Measurements from ENCODE around the gene GMDS.
A peak's percentile ranks its signal among the peaks of the same experiment; 100 is the strongest.

GMDS gene

DNA sequence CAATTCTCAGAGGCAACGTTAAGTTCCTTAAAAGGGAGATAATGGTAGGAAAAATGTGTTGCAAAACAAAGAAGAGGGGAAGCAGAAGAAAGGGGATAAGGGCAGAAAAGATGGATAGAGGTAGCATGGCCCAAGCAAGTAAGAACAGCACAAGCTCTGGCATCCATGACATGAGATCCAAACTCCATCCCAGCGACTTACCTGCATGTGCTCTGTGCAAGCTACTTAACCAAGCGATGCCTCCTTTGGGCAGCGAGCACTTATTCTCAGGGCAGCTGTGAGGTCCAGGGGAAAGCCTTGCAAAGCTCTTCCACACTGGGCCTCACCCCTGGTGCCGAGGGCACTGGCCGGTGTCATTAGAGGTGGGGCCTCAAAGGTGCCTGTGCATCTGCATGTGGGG is 340.5 kb downstream of the GMDS start:
- Histone ChIP-seq H3K4me3 (ENCODE audit: extremely low read depth, insufficient read depth, low read length, poor library complexity, severe bottlenecking) (no peak overlapping the region), H3K9me3 (ENCODE audit: control insufficient read depth, low read length) (no peaks in the 10 kb centered on the region), H3K36me3 (ENCODE audit: control insufficient read depth, insufficient read depth, low read length) (no peaks in the 10 kb centered on the region), H3K27ac (ENCODE audit: low read depth, low read length, severe bottlenecking) (peak overlapping the region; percentile 68), H3K4me1 (ENCODE audit: control insufficient read depth, insufficient read depth, low read length, poor library complexity, severe bottlenecking) (peaks cover 26% of the 10 kb centered on the region)
- WGBS, 2 experiments (ENCODE audit: insufficient coverage in 2 of 2): 96 to 98% methylated on average over 6 of the region's 6 CpGs

DNA sequence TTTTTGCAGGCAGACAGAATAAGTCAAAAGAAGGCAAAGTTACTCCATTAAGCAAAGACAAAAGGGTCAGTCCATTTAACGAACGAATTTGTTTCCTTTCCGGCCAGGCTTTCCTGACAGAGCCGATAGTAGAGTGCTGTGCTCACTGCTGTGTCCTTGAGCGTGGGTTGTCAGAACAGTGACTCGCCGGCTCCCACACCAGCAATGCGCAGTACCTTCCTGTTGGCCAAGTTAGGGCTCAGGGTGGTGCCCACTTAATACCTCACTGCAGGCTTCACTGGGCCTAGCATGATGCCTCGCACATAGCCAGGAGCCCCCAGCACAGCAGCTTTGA is 341.0 kb downstream of the GMDS start:
- 78 to 91% methylated on average over 8 of the region's 9 CpGs for WGBS, 2 experiments (ENCODE audit: insufficient coverage in 2 of 2)
- Histone ChIP-seq H3K4me3 (ENCODE audit: extremely low read depth, insufficient read depth, low read length, poor library complexity, severe bottlenecking) (no peak overlapping the region), H3K27ac (ENCODE audit: low read depth, low read length, severe bottlenecking) (peak overlapping the region; percentile 68), H3K9me3 (ENCODE audit: control insufficient read depth, low read length) (no peaks in the 10 kb centered on the region), H3K36me3 (ENCODE audit: control insufficient read depth, insufficient read depth, low read length) (no peaks in the 10 kb centered on the region), H3K4me1 (ENCODE audit: control insufficient read depth, insufficient read depth, low read length, poor library complexity, severe bottlenecking) (peaks cover 26% of the 10 kb centered on the region)

DNA sequence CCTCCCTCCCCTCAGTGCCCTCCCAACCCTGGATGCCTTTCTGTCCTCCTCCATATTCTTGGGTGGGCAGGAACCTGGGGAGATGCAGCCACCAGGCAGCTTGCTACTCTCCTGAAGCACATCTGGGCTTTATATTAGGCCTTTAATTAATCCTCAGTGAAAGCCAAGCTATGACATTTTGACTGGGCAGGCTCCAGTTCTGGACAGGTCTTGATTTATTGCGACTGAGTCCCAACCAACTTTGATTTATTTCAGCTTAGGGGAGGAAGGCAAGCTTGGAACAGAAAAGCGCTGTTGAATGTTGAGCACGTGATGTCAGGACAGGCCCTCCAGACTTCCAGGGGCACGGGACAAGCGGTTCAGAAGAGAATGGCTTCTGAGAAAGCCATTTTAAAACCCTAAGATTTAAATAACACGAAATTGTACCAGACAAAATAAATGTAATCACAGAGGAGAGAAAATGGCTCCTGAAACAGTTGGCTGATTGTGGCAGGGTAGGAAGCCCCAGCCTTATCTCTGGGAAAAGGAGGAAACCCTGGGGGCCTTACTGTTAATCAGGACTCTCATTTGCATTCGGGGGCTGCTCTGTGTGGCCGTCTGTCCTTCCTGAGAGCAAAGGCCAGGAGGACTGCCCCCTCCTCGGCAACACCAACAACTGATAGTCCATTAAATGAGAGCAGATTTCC is 341.5 kb downstream of the GMDS start:
- Histone ChIP-seq H3K4me3 (ENCODE audit: extremely low read depth, insufficient read depth, low read length, poor library complexity, severe bottlenecking) (no peak overlapping the region), H3K9me3 (ENCODE audit: control insufficient read depth, low read length) (no peaks in the 10 kb centered on the region), H3K36me3 (ENCODE audit: control insufficient read depth, insufficient read depth, low read length) (no peaks in the 10 kb centered on the region), H3K4me1 (ENCODE audit: control insufficient read depth, insufficient read depth, low read length, poor library complexity, severe bottlenecking) (peaks cover 26% of the 10 kb centered on the region), H3K27ac (ENCODE audit: low read depth, low read length, severe bottlenecking) (peak overlapping the region; percentile 68)
- 68 to 80% methylated on average over 4 to 7 of the region's 9 CpGs for WGBS, 2 experiments (ENCODE audit: insufficient coverage in 2 of 2)

DNA sequence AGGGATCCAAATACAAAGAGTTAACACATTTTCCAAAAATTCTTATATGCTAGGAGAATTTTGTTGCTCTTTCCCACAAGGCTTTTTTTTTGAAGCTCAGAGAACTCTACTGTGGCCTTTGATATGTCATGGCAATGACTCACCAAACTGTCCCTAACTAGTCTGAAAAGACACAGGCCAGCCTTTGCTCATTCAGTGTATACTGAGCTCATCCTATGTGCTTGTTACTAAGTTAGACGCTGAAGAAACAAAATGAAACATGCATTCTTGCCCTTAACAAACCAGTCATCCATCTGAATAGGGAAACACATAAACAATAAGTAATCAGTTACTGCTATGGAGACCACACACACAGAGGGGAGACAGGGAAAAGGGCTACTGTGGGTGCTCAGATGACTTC is 343.8 kb downstream of the GMDS start:
- no peaks in the 10 kb centered on the region for H3K36me3 ChIP-seq (ENCODE audit: control insufficient read depth, insufficient read depth, low read length)
- H3K27ac ChIP-seq (ENCODE audit: low read depth, low read length, severe bottlenecking): peak overlapping the region; percentile 75
- H3K4me3 ChIP-seq (ENCODE audit: extremely low read depth, insufficient read depth, low read length, poor library complexity, severe bottlenecking): no peak overlapping the region
- H3K4me1 ChIP-seq (ENCODE audit: control insufficient read depth, insufficient read depth, low read length, poor library complexity, severe bottlenecking): peaks cover 26% of the 10 kb centered on the region
- WGBS, 2 experiments (ENCODE audit: insufficient coverage in 2 of 2): no CpG with 5 or more reads among the region's 1 CpG
- H3K9me3 ChIP-seq (ENCODE audit: control insufficient read depth, low read length): no peaks in the 10 kb centered on the region

DNA sequence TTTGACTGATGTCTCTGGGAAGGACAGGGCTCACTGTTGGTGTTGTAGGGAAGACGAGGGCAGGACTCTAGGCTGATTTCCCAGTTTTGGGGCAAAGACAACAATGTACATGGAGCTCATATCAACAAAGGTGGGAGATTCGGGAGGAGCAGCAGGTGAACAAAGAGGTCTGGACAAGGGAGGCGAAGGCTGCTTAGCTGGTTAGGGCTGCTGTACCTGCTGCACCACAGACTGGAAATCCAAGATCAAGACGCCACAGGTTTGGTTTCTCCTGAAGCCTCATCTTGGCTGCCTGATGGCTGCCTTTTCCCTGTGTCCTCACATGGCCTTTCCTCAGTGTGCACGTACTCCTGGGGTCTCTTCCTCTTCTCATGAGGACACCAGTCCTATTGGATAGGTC is 348.5 kb downstream of the GMDS start:
- Histone ChIP-seq H3K4me3 (ENCODE audit: extremely low read depth, insufficient read depth, low read length, poor library complexity, severe bottlenecking) (no peak overlapping the region), H3K36me3 (ENCODE audit: control insufficient read depth, insufficient read depth, low read length) (no peaks in the 10 kb centered on the region), H3K4me1 (ENCODE audit: control insufficient read depth, insufficient read depth, low read length, poor library complexity, severe bottlenecking) (peaks cover 18% of the 10 kb centered on the region), H3K27ac (ENCODE audit: low read depth, low read length, severe bottlenecking) (no peak overlapping the region), H3K9me3 (ENCODE audit: control insufficient read depth, low read length) (no peaks in the 10 kb centered on the region)
- WGBS, 2 experiments (ENCODE audit: insufficient coverage in 2 of 2): 86 to 94% methylated on average over 5 of the region's 5 CpGs

DNA sequence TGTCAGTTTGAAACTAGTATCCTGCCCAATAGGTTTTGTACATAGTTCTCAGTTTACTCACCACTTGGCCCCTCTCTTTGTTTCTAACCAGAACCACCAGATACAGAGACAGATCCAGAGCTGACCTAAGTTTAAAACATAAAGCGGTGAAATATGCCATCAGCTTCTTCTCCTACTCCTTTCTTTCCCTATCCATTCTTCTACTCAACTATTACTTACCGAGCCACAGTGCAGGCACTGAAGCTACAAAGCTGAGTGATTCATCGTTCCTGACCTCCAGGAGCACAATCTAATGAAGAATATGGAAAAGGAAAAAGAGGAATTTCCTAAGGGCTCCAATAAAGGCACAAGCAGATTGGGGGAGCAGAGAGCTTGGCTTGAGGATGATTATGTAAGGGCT is 349.7 kb downstream of the GMDS start:
- no peaks in the 10 kb centered on the region for H3K36me3 ChIP-seq (ENCODE audit: control insufficient read depth, insufficient read depth, low read length)
- H3K9me3 ChIP-seq (ENCODE audit: control insufficient read depth, low read length): no peaks in the 10 kb centered on the region
- H3K4me1 ChIP-seq (ENCODE audit: control insufficient read depth, insufficient read depth, low read length, poor library complexity, severe bottlenecking): peaks cover 8% of the 10 kb centered on the region
- H3K27ac ChIP-seq (ENCODE audit: low read depth, low read length, severe bottlenecking): no peak overlapping the region
- WGBS, 2 experiments (ENCODE audit: insufficient coverage in 2 of 2): 92 to 100% methylated on average over 2 to 3 of the region's 3 CpGs
- H3K4me3 ChIP-seq (ENCODE audit: extremely low read depth, insufficient read depth, low read length, poor library complexity, severe bottlenecking): no peak overlapping the region

DNA sequence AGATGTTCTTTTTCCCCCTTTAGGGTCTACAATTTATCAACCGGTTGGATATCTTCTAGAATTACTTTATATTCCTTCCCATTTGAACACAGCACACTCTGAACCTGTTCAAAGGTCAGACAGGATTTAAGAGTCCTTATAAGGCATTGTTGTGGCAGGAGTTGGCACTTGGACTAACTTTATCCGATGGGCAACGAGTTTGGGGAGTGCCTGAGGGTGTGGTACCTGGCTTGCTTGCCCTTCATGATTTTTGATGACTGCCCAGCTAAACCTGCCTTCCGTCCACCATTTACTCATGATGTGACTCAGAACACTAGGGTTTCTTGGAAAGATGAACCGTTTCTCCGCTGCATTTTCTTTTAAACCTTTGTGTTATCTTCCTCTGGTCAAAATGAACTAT is 350.5 kb downstream of the GMDS start:
- Histone ChIP-seq H3K27ac (ENCODE audit: low read depth, low read length, severe bottlenecking) (no peak overlapping the region), H3K36me3 (ENCODE audit: control insufficient read depth, insufficient read depth, low read length) (no peaks in the 10 kb centered on the region), H3K4me3 (ENCODE audit: extremely low read depth, insufficient read depth, low read length, poor library complexity, severe bottlenecking) (no peak overlapping the region), H3K9me3 (ENCODE audit: control insufficient read depth, low read length) (no peaks in the 10 kb centered on the region), H3K4me1 (ENCODE audit: control insufficient read depth, insufficient read depth, low read length, poor library complexity, severe bottlenecking) (peaks cover 8% of the 10 kb centered on the region)
- WGBS, 2 experiments (ENCODE audit: insufficient coverage in 2 of 2): 82 to 89% methylated on average over 4 of the region's 6 CpGs

DNA sequence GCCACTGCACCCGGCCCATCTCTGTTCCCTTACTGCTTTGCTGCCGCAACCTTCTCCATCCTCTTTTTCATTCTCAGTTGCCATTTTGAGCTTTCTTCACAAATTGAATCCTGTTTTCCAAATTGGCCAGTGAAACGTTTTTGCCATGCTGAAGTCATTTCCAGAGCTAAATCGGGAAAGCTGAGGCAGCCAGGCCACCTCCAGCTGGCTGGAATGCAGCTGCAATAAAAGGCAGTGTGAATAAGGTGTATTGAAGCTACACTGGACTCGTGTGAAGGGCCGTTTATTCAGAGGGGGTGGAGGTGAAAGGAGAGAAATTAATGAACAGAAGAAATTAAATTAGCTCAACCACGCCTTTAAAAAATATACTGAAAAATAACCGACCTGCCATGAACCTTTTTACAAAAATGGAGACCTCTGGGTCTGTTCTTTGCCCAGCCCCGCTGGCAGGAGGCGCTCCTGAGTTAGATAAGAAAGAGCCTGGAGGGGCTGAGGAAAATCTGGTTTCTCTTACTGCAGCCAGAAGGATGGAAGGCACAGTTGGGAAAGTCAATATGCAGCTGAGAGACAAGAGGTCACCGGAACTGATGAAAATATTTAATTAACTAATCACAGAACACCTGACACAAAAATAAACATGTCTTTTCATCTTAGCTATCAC is 351.8 kb downstream of the GMDS start:
- WGBS, 2 experiments (ENCODE audit: insufficient coverage in 2 of 2): 61 to 79% methylated on average over 3 to 7 of the region's 11 CpGs
- no peak overlapping the region for H3K27ac ChIP-seq (ENCODE audit: low read depth, low read length, severe bottlenecking)
- H3K9me3 ChIP-seq (ENCODE audit: control insufficient read depth, low read length): no peaks in the 10 kb centered on the region
- no peaks in the 10 kb centered on the region for H3K36me3 ChIP-seq (ENCODE audit: control insufficient read depth, insufficient read depth, low read length)
- H3K4me3 ChIP-seq (ENCODE audit: extremely low read depth, insufficient read depth, low read length, poor library complexity, severe bottlenecking): no peak overlapping the region
- peaks cover 8% of the 10 kb centered on the region for H3K4me1 ChIP-seq (ENCODE audit: control insufficient read depth, insufficient read depth, low read length, poor library complexity, severe bottlenecking)

DNA sequence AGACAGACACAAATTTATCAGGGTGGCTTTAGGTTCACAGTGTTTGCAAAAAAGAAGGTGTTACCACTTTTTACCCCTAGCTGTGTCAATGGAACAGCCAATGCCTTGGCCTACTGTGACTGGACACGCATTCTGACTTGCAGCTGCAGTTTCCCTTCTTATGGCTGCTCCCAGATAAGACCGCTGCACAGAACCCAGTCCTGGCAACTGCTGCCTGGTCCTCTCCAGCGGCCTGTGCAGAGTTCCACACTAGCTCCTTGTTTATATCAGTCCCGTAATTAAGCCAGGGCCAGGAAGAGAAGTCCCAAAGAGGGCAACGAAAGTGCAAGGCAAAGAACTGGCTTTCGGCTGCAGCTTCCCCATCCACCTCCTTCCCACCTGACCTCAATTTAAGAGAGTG is 352.7 kb downstream of the GMDS start:
- 91 to 93% methylated on average over 4 to 6 of the region's 6 CpGs for WGBS, 2 experiments (ENCODE audit: insufficient coverage in 2 of 2)
- Histone ChIP-seq H3K4me3 (ENCODE audit: extremely low read depth, insufficient read depth, low read length, poor library complexity, severe bottlenecking) (no peak overlapping the region), H3K4me1 (ENCODE audit: control insufficient read depth, insufficient read depth, low read length, poor library complexity, severe bottlenecking) (peaks cover 8% of the 10 kb centered on the region), H3K9me3 (ENCODE audit: control insufficient read depth, low read length) (no peaks in the 10 kb centered on the region), H3K36me3 (ENCODE audit: control insufficient read depth, insufficient read depth, low read length) (no peaks in the 10 kb centered on the region), H3K27ac (ENCODE audit: low read depth, low read length, severe bottlenecking) (no peak overlapping the region)

DNA sequence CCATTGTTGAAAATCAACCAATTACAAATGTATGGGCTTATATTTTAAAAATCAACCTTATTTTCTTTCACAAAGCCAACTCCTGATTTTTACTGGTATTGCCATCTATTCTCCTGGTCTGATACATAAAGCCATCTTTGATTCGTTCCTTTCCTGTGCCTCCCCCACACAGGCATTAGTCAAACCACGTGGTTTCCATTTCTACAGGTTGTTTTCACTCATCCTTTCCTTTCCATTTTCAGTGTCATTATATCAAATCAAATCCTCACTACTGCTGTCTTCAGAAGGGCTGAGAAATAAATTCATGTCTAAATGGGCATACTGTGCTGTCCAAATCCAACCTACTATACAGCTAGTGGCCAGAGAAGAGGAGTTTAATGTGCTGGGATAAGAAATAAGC is 354.4 kb downstream of the GMDS start:
- H3K27ac ChIP-seq (ENCODE audit: low read depth, low read length, severe bottlenecking): no peak overlapping the region
- H3K9me3 ChIP-seq (ENCODE audit: control insufficient read depth, low read length): no peaks in the 10 kb centered on the region
- peaks cover 4% of the 10 kb centered on the region for H3K4me1 ChIP-seq (ENCODE audit: control insufficient read depth, insufficient read depth, low read length, poor library complexity, severe bottlenecking)
- H3K36me3 ChIP-seq (ENCODE audit: control insufficient read depth, insufficient read depth, low read length): no peaks in the 10 kb centered on the region
- 88 to 94% methylated on average over 2 of the region's 2 CpGs for WGBS, 2 experiments (ENCODE audit: insufficient coverage in 2 of 2)
- H3K4me3 ChIP-seq (ENCODE audit: extremely low read depth, insufficient read depth, low read length, poor library complexity, severe bottlenecking): no peak overlapping the region

DNA sequence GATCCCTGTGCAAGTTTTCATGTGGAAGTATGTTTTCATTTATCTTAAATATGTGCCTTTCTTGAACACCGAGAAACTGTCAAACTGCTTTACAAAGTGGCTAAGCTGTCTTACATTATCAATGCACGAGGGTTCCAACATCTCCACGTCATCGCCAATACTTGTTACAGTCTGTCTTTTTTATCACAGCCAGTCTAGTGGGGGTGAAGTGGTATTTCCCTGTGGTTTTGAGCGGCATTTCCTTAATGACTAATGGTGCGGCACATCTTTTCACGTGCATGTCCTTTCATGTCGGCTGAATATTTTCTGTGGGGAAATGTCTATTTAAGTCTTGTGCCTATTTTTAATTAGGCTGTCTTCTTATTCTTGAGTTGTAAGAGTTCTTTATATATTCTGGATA is 355.3 kb downstream of the GMDS start:
- no peaks in the 10 kb centered on the region for H3K36me3 ChIP-seq (ENCODE audit: control insufficient read depth, insufficient read depth, low read length)
- H3K4me3 ChIP-seq (ENCODE audit: extremely low read depth, insufficient read depth, low read length, poor library complexity, severe bottlenecking): no peak overlapping the region
- 90 to 94% methylated on average over 3 to 5 of the region's 8 CpGs for WGBS, 2 experiments (ENCODE audit: insufficient coverage in 2 of 2)
- H3K9me3 ChIP-seq (ENCODE audit: control insufficient read depth, low read length): no peaks in the 10 kb centered on the region
- H3K4me1 ChIP-seq (ENCODE audit: control insufficient read depth, insufficient read depth, low read length, poor library complexity, severe bottlenecking): peaks cover 7% of the 10 kb centered on the region
- no peak overlapping the region for H3K27ac ChIP-seq (ENCODE audit: low read depth, low read length, severe bottlenecking)
